Effector memory CD8-positive, alpha-beta T cell (primary cell): Measurements from ENCODE around the gene ZNF197.

ENCODE experiments used
- ATAC-seq: fragments of 150-1000 bp; cut with Tn5 transposase; replicated peaks from 2 replicates; pipeline ENCODE4 v1.10.0; 2021; ENCODE audit warnings: mild to moderate bottlenecking, moderate library complexity
- DNase-seq, 3 experiments: peaks; one replicate each; pipeline ENCODE4 v3.0.0; 2021
- H3K27ac Mint-ChIP-seq, 2 donors: one replicate each; pipeline ENCODE4 v1.8.0; 2022; ENCODE audit warnings: mild to moderate bottlenecking in 2 of 2, mixed read lengths in 2 of 2, moderate library complexity in 2 of 2
- H3K27me3 Mint-ChIP-seq, 2 donors: one replicate each; pipeline ENCODE4 v1.8.0; 2022; ENCODE audit warnings: mixed read lengths in 2 of 2
- H3K36me3 Mint-ChIP-seq: one replicate; pipeline ENCODE4 v1.8.0; 2022; ENCODE audit warnings: mild to moderate bottlenecking, moderate library complexity, mixed read lengths; ENCODE audit not compliant: insufficient read depth
- H3K4me1 Mint-ChIP-seq, 2 donors: one replicate each; pipeline ENCODE4 v1.8.0; 2022; ENCODE audit warnings: low read depth in 2 of 2, mixed read lengths in 2 of 2
- H3K4me3 Mint-ChIP-seq, 2 donors: one replicate each; pipeline ENCODE4 v1.8.0; 2022; ENCODE audit warnings: mild to moderate bottlenecking in 2 of 2, mixed read lengths in 2 of 2, moderate library complexity in 2 of 2
- H3K9me3 Mint-ChIP-seq, 2 donors: one replicate each; pipeline ENCODE4 v1.8.0; 2022; ENCODE audit warnings: mixed read lengths in 2 of 2

ZNF197 gene

GRCh38 chr3:44678480-44679116 lies 53.8 kb downstream of the ZNF197 start:
- Mint-ChIP-seq H3K4me3 (no peak overlapping the region), H3K4me1 (peaks cover 0 to 2% of the 10 kb centered on the region in 2 donors), H3K27me3 (peaks cover 11 to 30% of the 10 kb centered on the region in 2 donors), H3K27ac (no peak overlapping the region), H3K36me3 (no peaks in the 10 kb centered on the region), H3K9me3 (peaks cover 0 to 28% of the 10 kb centered on the region in 2 donors)
- DNase-seq, result no peak
- ATAC-seq, result no peak

GRCh38 chr3:44680921-44681455 lies 56.2 kb downstream of the ZNF197 start:
- Mint-ChIP-seq H3K27me3 (peaks cover 28 to 41% of the 10 kb centered on the region in 2 donors), H3K4me3 (no peak overlapping the region), H3K27ac (no peak overlapping the region), H3K36me3 (no peaks in the 10 kb centered on the region), H3K9me3 (peaks cover 2 to 17% of the 10 kb centered on the region in 2 donors), H3K4me1 (peaks cover 9 to 11% of the 10 kb centered on the region in 2 donors)
- no peak for ATAC-seq
- DNase-seq, result no peak

- H3K27me3 Mint-ChIP-seq, result peaks cover 30 to 40% of the 10 kb centered on the region in 2 donors
- peaks cover 9 to 11% of the 10 kb centered on the region in 2 donors for H3K4me1 Mint-ChIP-seq
- H3K9me3 Mint-ChIP-seq, result peaks cover 3 to 14% of the 10 kb centered on the region in 2 donors
- no peak overlapping the region for H3K27ac Mint-ChIP-seq
- no peaks in the 10 kb centered on the region for H3K36me3 Mint-ChIP-seq
- ATAC-seq, result no peak
- DNase-seq, result no peak
- H3K4me3 Mint-ChIP-seq, result no peak overlapping the region
Observed at GRCh38 chr3:44682182-44682896, 57.5 kb downstream of the ZNF197 start.

GRCh38 chr3:44685128-44685800 lies 60.4 kb downstream of the ZNF197 start:
- ATAC-seq, result peak; percentile 89
- no peaks in the 10 kb centered on the region for H3K36me3 Mint-ChIP-seq
- peak overlapping the region; percentile 72 to 81 for H3K27ac Mint-ChIP-seq
- DNase-seq, result peak; percentile 24 to 33 (median 32)
- peaks cover 5 to 21% of the 10 kb centered on the region in 2 donors for H3K9me3 Mint-ChIP-seq
- peaks cover 9 to 11% of the 10 kb centered on the region in 2 donors for H3K4me1 Mint-ChIP-seq
- peak overlapping the region; percentile 88 to 89 for H3K4me3 Mint-ChIP-seq
- peaks cover 54 to 68% of the 10 kb centered on the region in 2 donors for H3K27me3 Mint-ChIP-seq

- peaks cover 80 to 87% of the 10 kb centered on the region in 2 donors for H3K27me3 Mint-ChIP-seq
- no peak for ATAC-seq
Observed at GRCh38 chr3:44687898-44688297, 63.1 kb downstream of the ZNF197 start.

More at GRCh38 chr3:44687898-44688297, 63.1 kb downstream of the ZNF197 start:
- Mint-ChIP-seq H3K9me3 (peaks cover 7 to 25% of the 10 kb centered on the region in 2 donors), H3K4me3 (no peak overlapping the region), H3K36me3 (no peaks in the 10 kb centered on the region), H3K4me1 (peaks cover 9 to 11% of the 10 kb centered on the region in 2 donors), H3K27ac (no peak overlapping the region)
- DNase-seq, result no peak
